Adrenal gland (tissue), 12 donors: ENCODE data around the gene BHLHE40. TPM values are rescaled to one million over a fixed set of nuclear protein-coding genes. Genes with fewer than 3 reads are reported as not detected.
"Not testable (repeated sequence)": the region's sequence is repeated elsewhere in the genome, so short reads cannot be mapped to it uniquely, and the experiment has no call there.

Experiments
- DNase-seq, 7 donors: peaks; one replicate each; pipeline ENCODE4 v3.0.0-alpha.2; 2019 to 2020
- H3K27ac ChIP-seq, 5 donors: fragments of 200-600 bp; sonication (generic) in 4 of 5; 1 replicate in 3 of 5; 2 replicates in 2 of 5; pipeline versions ENCODE4 v1.5.1 to v1.8.0; 2016 to 2020; ENCODE audit warnings: mild to moderate bottlenecking in 1 of 5
- H3K27me3 ChIP-seq: fragments of 200-600 bp; 2 replicates; pipeline ENCODE4 v1.8.0; 2021
- H3K36me3 ChIP-seq, 2 donors: fragments of 200-600 bp; replicated peaks in 1 of 2; 1 replicate in 1 of 2; 2 replicates in 1 of 2; pipeline versions ENCODE4 v1.5.1 to v1.8.0; 2018 to 2022
- H3K4me1 ChIP-seq, 2 donors: fragments of 200-600 bp; replicated peaks in 1 of 2; 1 replicate in 1 of 2; 2 replicates in 1 of 2; pipeline versions ENCODE4 v1.5.1 to v1.8.0; 2018 to 2021
- H3K4me3 ChIP-seq, 4 donors: fragments of 200-600 bp; sonication (generic) in 3 of 4; one replicate each; pipeline ENCODE4 v1.5.1; 2016 to 2018
- H3K9me3 ChIP-seq, 3 donors: fragments of 200-600 bp; sonication (generic) in 1 of 3; replicated peaks in 1 of 3; 1 replicate in 2 of 3; 2 replicates in 1 of 3; pipeline versions ENCODE4 v1.5.1 to v1.8.0; 2016 to 2021
- POLR2A ChIP-seq, 2 donors: fragments of 450-650 bp; IDR thresholded peaks; one replicate each; pipeline ENCODE4 v1.6.1; 2017; ENCODE audit warnings: antibody characterized with exemption in 2 of 2, mild to moderate bottlenecking in 2 of 2, moderate library complexity in 1 of 2
- WGBS, 4 donors: extraction: QIAGEN DNeasy Blood & Tissue Kit in 2 of 4; methylation state at CpG; one replicate each; pipeline versions ENCODE4 v1.1.5 to v1.1.7; 2013 to 2017; 5-methylcytosine and 5-hydroxymethylcytosine counted together
- intact Hi-C, 2 donors: fragments of 100-400 bp; cut with DNase I; formaldehyde crosslinking; loops; one replicate each; pipeline versions ENCODE4 v1.14.1 to v1.15.0; 2022 to 2023
- polyA plus RNA-seq, 3 donors: library from polyadenylated mRNA; stranded (reverse); fragments of 200-250 nt in 2 of 3; fragments of 350-450 nt in 1 of 3; fragmentation: Illumina TruSeq in 1 of 3; extraction: RNeasy Lipid Tissue Mini Kit (QIAGEN cat#74804) in 1 of 3; gene quantifications; one replicate each; pipeline ENCODE4 v1.2.3, GENCODE V29; 2013 to 2014
- total RNA-seq, 9 donors: library from RNA; depleted of rRNA in 4 of 9; stranded (reverse); fragments of >200 nt in 4 of 9; fragments of 120-200 nt in 1 of 9; fragmentation: NEBNext Ultra II Directional in 1 of 9; extraction: Animal tissue kit (Norgen Biotek cat#: 25700) in 1 of 9; gene quantifications; one replicate each; pipeline versions ENCODE4 v1.1.0 to v1.2.4, GENCODE V29; 2013 to 2023
- TF ChIP-seq, protein P1 (sequence below), 6 experiments: fragments of 450-650 bp in 4 of 6; fragments of 200-600 bp in 2 of 6; sonication (generic) in 1 of 6; IDR thresholded peaks; 1 replicate in 5 of 6; 2 replicates in 1 of 6; pipeline versions ENCODE4 v1.5.1 to v1.8.0; 2016 to 2021; ENCODE audit warnings: antibody characterized with exemption in 6 of 6, mild to moderate bottlenecking in 2 of 6, moderate library complexity in 1 of 6
- donor health status: healthy with polysubstance abuse.
- donor health status: Bipolar disorder and iron deficiency.
- donor health status: DM: yes; HTN: yes; CAD: no.
- donor health status: DM: no; HTN: no; CAD: no.
- donor health status: DM: no; HTN: no; CAD: no.
- donor health status: DM: yes; HTN: yes; CAD: no.

Gene BHLHE40
- total and polyA plus RNA-seq, 12 donors: 3.4 to 224 (median 75.5) TPM

DNA sequence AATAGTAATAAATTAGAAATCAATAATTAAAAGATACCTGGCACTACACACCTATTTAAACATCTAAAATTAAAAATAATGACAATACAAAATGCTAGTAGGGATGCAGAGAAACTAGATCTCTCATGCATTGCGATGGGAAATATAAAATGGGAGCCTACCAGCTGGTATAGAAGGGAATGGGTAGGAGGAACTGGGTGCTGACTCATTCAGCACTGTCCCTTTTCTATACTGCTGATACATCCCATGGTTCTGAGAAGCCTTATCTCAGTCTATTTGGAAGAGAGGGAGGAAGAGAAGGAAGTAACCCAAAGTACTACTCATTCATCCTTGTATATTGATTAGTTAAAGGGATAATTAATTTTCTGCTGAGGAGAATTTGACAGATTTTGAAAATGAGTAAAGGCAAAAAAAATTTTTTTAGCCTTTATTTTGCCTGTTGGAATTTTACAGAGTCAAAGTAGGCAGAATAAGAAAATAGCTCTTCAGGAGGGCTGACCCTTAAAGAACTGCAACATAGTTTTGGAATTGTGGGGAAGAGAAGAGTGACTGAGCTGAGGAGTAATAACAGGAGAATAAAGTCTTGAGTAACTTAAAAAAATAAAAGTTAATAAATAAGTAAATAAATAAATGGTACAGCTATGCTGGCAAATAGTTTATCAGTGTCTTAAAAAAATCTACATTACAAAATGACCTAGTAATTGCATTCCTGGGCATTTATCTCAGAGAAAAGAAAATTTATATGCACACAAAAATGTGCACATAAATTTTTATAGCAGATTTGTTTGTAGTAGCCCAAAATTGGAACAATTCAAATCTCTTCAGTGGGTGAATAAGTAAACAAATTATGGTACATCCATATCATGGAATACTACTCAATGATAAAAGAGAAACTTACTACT is 15.3 kb upstream of the BHLHE40 start:
- Histone ChIP-seq H3K4me3 (no peak overlapping the region), H3K9me3 (no peaks in the 10 kb centered on the region), H3K36me3 (no peaks in the 10 kb centered on the region), H3K4me1 (no peaks in the 10 kb centered on the region), H3K27me3 (no peaks in the 10 kb centered on the region), H3K27ac (no peak overlapping the region)
- WGBS, 4 donors: 82 to 98% (median 94%) methylated on average over 1 of the region's 1 CpG
- intact Hi-C loops: no loop called here
- DNase-seq: no peak
- TF ChIP-seq POLR2A (IDR thresholded peaks at IDR 0.05): no peak
- TF ChIP-seq, protein P1, sequence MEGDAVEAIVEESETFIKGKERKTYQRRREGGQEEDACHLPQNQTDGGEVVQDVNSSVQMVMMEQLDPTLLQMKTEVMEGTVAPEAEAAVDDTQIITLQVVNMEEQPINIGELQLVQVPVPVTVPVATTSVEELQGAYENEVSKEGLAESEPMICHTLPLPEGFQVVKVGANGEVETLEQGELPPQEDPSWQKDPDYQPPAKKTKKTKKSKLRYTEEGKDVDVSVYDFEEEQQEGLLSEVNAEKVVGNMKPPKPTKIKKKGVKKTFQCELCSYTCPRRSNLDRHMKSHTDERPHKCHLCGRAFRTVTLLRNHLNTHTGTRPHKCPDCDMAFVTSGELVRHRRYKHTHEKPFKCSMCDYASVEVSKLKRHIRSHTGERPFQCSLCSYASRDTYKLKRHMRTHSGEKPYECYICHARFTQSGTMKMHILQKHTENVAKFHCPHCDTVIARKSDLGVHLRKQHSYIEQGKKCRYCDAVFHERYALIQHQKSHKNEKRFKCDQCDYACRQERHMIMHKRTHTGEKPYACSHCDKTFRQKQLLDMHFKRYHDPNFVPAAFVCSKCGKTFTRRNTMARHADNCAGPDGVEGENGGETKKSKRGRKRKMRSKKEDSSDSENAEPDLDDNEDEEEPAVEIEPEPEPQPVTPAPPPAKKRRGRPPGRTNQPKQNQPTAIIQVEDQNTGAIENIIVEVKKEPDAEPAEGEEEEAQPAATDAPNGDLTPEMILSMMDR (IDR thresholded peaks at IDR 0.05): no peak

DNA sequence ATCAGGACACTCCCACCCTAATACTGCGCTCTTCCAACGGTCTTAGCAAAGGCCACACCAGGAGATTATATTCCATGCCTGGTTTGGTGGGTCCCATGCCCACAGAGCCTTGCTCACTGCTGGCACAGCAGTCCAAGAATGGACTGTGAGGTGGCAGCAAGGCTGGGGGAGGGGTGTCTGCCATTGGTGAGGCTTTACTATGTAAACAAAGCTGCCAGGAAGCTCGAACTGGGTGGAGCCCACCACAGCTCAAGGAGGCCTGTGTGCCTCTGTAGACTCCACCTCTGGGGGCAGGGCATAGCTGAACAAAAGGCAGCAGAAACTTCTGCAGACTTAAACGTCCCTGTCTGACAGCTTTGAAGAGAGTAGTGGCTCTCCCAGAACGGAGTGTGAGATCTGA is 13.2 kb upstream of the BHLHE40 start:
- H3K4me3 ChIP-seq, H3K36me3 ChIP-seq, H3K27ac ChIP-seq, H3K4me1 ChIP-seq, H3K9me3 ChIP-seq, intact Hi-C loops, DNase-seq, H3K27me3 ChIP-seq: not testable (repeated sequence)
- WGBS, 4 donors: 52 to 71% (median 69%) methylated on average over 5 of the region's 5 CpGs

DNA sequence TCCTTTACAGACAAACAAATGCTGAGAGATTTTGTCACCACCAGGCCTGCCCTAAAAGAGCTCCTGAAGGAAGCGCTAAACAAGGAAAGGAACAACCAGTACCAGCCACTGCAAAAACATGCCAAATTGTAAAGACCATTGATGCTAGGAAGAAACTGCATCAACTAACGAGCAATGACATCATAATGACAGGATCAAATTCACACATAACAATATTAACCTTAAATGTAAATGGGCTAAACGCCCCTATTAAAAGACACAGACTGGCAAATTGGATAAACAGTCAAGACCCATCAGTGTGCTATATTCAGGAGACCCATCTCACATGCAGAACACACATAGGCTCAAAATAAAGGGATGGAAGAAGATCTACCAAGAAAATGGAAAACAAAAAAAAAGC is 11.6 kb upstream of the BHLHE40 start:
- DNase-seq, H3K27me3 ChIP-seq, H3K4me1 ChIP-seq, H3K9me3 ChIP-seq, H3K27ac ChIP-seq, intact Hi-C loops, H3K36me3 ChIP-seq, H3K4me3 ChIP-seq: not testable (repeated sequence)
- WGBS, 4 donors: 70 to 90% (median 84%) methylated on average over 3 of the region's 3 CpGs

DNA sequence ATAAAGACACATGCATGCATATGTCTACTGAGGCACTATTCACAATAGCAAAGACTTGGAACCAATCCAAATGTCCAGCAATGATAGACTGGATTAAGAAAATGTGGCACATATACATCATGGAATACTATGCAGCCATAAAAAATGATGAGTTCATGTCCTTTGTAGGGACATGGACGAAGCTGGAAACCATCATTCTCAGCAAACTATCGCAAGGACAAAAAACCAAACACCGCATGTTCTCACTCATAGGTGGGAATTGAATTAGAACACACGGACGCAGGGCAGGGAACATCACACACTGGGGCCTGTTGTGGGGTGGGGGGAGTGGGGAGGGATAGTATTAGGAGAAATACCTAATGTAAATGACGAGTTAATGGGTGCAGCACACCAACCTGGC is 7.8 kb upstream of the BHLHE40 start:
- H3K27me3 ChIP-seq, H3K4me1 ChIP-seq, DNase-seq, H3K27ac ChIP-seq, H3K36me3 ChIP-seq, H3K9me3 ChIP-seq, H3K4me3 ChIP-seq: not testable (repeated sequence)
- intact Hi-C loops: loop anchor here in 1 of 2 donors (10.0 kb wide), 1 partner anchor 67 kb away; no protein-coding TSS in a partner anchor
- 90 to 96% (median 94%) methylated on average over 5 to 6 of the region's 6 CpGs for WGBS, 4 donors

DNA sequence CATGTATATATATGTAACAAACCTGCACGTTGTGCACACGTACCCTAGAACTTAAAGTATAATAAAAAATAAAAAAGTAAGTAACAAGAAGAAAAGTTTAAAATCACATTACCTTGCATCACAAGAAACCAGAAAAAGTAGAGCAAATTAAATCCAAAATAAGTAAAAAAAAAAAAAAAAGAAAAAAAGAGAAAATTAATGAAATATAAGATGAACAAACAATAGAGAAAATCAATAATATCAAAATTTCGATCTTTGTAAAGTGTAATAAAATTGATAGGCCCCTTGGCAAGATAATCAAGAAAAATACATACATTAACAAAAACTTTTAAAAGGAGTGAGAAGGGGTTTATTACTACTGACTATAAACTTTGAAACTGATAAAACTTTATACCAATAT is 7.4 kb upstream of the BHLHE40 start:
- 87 to 93% (median 90%) methylated on average over 3 of the region's 3 CpGs for WGBS, 4 donors
- Histone ChIP-seq H3K27ac (no peak overlapping the region), H3K9me3 (no peaks in the 10 kb centered on the region), H3K4me1 (peaks cover 3 to 9% of the 10 kb centered on the region in 2 donors), H3K4me3 (no peak overlapping the region), H3K27me3 (no peaks in the 10 kb centered on the region), H3K36me3 (no peaks in the 10 kb centered on the region)
- DNase-seq: no peak
- TF ChIP-seq, protein P1 (IDR thresholded peaks at IDR 0.05): no peak
- no peak for TF ChIP-seq POLR2A (IDR thresholded peaks at IDR 0.05)
- intact Hi-C loops: loop anchor here in 1 of 2 donors (10.0 kb wide), 1 partner anchor 67 kb away; no protein-coding TSS in a partner anchor
